ENCODE data around the gene RDX.

RDX gene

DNA sequence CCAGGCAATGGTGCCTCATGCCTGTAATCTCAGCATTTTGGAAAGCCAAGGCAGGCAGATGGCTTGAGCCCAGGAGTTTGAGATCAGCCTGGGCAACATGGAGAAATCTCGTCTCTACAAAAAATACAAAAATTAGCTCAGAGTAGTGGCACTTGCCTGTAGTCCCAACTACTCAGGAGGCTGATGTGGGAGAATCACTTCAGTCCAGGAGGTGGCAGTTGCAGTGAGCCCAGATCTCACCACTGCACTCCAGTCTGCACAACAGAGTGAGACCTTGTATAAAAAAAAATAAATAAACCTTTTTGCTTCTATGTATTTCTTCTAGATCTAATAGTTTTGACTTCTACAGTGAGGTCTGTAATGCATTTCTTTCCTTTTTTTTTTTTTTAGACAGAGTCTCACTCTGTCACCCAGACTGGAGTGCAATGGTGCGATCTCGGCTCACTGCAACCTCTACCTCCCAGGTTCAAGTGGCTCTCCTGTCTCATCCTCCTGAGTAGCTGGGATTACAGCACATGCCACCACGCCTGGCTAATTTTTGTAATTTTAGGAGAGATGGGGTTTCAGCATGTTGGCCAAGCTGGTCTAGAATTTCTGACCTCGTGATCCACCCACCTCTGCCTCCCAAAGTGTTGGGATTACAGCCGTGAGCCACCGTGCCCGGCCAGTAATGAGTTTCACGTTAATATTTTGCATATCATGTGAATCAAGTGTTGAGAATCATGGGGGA, 18.1 kb upstream of the RDX start:
- TF ChIP-seq, protein P1, sequence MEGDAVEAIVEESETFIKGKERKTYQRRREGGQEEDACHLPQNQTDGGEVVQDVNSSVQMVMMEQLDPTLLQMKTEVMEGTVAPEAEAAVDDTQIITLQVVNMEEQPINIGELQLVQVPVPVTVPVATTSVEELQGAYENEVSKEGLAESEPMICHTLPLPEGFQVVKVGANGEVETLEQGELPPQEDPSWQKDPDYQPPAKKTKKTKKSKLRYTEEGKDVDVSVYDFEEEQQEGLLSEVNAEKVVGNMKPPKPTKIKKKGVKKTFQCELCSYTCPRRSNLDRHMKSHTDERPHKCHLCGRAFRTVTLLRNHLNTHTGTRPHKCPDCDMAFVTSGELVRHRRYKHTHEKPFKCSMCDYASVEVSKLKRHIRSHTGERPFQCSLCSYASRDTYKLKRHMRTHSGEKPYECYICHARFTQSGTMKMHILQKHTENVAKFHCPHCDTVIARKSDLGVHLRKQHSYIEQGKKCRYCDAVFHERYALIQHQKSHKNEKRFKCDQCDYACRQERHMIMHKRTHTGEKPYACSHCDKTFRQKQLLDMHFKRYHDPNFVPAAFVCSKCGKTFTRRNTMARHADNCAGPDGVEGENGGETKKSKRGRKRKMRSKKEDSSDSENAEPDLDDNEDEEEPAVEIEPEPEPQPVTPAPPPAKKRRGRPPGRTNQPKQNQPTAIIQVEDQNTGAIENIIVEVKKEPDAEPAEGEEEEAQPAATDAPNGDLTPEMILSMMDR (IDR thresholded peaks at IDR 0.05) = no peak

DNA sequence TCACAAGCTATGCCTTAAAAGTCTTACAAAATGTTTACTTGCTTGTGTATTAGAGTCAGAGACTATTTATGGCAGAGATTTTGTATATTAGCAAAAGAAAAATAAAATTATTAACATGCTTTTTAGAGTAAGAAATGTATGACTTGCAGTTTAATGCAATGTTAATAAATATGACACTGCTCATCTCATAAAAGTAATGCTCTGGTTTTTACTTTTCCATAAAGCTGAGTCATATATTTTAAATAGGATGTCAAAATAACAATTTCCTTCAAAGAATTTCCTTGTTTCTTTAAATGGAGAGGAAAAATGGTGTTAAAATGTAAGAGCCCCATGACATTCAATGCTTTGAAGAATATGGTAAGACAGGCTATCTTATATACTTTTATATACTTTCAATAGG, 16.3 kb upstream of the RDX start:
- TF ChIP-seq, protein P1 (IDR thresholded peaks at IDR 0.05) = no peak

DNA sequence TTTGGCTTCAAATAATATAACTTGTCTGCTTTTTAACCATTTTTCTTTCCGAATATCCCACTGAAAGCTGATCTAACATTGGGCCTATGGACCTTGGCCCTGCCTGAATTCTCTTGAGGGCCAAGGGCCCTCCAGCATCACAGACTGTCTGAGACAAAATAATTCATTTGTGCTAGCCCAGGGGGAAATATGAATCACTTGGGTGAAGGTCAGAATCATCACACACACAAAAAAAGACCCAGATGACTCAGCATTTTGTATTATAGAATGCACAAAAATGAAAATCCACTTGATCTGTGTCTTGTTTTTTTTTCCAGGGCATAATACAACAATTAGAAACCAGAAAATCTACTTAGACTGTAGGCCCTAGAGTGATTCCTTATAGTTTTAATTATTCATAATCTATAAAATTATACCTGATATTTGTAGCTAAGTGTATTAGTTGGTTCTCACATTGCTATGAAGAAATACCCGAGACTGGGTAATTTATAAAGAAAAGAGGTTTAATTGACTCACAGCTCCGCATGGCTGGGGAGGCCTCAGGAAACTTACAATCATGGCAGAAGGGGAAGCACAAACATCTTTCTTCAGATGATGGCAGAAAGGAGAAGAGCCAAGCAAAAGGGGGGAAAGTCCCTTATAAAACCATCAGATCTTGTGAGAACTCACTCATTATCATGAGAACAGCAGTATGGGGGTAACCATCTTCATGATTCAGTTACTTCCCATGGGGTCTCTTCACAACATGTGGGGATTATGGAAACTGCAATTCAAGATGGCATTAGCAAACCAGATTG, 15.6 kb upstream of the RDX start:
- TF ChIP-seq, protein P1 (IDR thresholded peaks at IDR 0.05) = no peak

DNA sequence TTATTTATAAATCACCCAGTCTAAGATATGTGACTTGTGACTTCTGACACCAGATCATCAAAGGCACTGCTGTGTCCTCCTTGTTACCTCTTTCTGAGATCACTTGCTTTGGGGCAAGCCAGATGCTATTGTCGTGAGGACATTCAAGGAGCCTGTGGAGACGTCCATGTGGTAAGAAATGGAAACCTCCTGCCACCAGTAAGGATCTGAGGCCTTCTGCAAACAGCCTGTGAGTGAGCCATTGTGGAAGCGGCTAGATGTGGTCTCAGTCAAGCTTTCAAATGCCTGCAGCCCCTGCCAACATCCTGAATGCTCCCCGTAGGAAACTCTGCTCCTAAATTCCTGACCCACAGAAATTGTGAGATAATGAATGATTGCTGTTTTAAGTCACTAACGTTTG, 11.7 kb upstream of the RDX start:
- TF ChIP-seq, protein P1 (IDR thresholded peaks at IDR 0.05) = no peak

DNA sequence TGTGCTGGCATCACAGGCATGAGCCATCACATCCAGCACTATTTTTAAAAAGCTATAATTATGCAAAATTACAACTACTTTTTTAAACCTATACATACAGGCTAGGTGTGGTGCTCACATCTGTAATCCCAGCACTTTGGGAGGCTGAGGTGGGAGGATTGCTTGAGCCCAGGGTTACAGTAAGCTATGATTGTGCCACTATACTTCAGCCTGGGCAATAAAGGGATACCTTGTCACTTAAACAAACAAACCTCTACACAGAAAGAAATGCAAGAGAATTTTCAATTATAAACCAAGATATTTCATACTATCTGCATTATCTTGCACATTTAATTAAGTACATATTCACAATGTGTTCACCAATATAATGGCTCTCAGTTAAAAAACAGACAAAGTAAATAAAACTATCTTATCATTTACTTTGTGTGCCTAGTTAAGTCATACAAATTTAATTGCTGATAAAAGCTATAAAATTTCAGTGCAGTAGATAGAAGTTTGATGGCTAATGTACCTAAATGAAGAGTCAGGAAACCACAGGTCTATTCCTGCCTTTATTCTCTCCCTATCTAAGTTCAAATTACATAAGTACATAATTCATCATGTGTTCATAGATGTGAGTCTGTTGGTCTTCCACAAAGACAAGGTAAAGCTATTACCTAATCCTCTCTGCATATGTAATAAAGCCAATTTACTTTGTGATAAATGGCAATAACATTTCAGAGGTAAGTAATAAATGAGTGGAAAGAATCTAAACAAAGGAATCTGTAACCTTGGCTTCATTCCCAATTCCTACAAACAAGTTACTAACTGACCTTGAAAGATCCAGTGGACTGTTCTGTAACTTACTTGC, 9.0 kb upstream of the RDX start:
- TF ChIP-seq, protein P1 (IDR thresholded peaks at IDR 0.05) = no peak

DNA sequence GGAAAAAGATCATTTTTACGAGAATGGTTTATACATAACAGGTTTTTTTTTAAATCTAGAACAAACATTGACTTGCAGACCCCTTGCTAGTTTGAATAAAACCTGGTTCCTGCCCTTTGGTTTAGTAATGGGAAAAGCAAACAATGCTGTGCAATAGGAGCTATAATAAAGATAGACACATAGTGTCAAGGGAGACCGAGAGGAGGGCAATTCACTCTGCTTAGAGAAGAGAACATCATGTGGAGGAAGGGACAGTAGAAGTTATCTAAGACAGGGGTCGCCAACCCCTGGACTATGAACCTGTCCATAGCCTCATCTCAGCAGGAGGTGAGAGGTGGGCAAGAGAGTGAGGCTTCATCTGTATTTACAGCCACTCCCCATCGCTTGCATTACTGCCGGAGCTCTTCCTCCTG, 7.0 kb upstream of the RDX start:
- TF ChIP-seq, protein P1 (IDR thresholded peaks at IDR 0.05) = no peak

DNA sequence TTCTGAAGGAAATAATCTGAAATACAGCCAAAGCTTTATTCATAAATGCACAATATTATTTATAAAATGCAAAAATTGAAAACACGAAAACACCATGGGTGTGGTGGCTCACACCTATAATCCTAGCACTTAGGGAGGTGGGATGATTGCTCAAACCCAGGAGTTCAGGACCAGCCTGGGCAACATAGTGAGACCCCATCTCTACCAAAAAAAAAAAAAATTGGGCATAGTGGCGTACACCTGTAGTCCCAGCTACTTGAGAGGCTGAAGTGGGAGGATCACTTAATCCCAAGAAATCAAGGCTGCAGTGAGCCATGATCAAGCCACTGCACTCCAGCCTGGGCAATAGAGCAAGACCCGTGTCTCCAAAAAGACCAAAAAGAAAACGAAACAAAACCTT, 5.2 kb upstream of the RDX start:
- TF ChIP-seq, protein P1 (IDR thresholded peaks at IDR 0.05) = no peak

Data from LNCAP (cell line).